Neural progenitor cell (in vitro differentiated cells): ENCODE results near the gene CD1D. TPM values are rescaled to one million over a fixed set of nuclear protein-coding genes. Genes with fewer than 3 reads are reported as not detected.

ENCODE experiments used
- DNase-seq: peaks from one replicate; pipeline ENCODE4 v3.0.0-alpha.2; 2016; ENCODE audit warnings: low spot score
- H2AFZ ChIP-seq: fragments of 200-600 bp; sonication (generic); replicated peaks from 2 replicates; pipeline ENCODE4 v1.6.1; 2016; ENCODE audit warnings: antibody characterized with exemption
- H3F3A ChIP-seq: fragments of 200-600 bp; sonication (generic); 2 replicates; pipeline ENCODE4 v1.6.1; 2016; ENCODE audit warnings: antibody characterized with exemption, low read depth
- H3K27ac ChIP-seq: fragments of 200-600 bp; sonication (generic); 2 replicates; pipeline ENCODE4 v1.5.1; 2016; ENCODE audit warnings: mild to moderate bottlenecking
- H3K27me3 ChIP-seq: fragments of 200-600 bp; sonication (generic); 2 replicates; pipeline ENCODE4 v1.6.1; 2016; ENCODE audit warnings: mild to moderate bottlenecking, moderate library complexity
- H3K36me3 ChIP-seq: fragments of 200-600 bp; sonication (generic); 2 replicates; pipeline ENCODE4 v1.5.1; 2016
- H3K4me1 ChIP-seq: fragments of 200-600 bp; sonication (generic); 2 replicates; pipeline ENCODE4 v1.6.1; 2016; ENCODE audit warnings: mixed run types
- H3K4me2 ChIP-seq: fragments of 200-600 bp; sonication (generic); 2 replicates; pipeline ENCODE4 v1.6.1; 2016
- H3K4me3 ChIP-seq: fragments of 200-600 bp; sonication (generic); 2 replicates; pipeline ENCODE4 v1.5.1; 2016
- H3K79me2 ChIP-seq: fragments of 200-600 bp; sonication (generic); 2 replicates; pipeline ENCODE4 v1.6.1; 2016; ENCODE audit warnings: low read depth
- H3K9ac ChIP-seq: fragments of 200-600 bp; sonication (generic); 2 replicates; pipeline ENCODE4 v1.6.1; 2016
- H3K9me3 ChIP-seq: fragments of 200-600 bp; sonication (generic); 2 replicates; pipeline ENCODE4 v1.5.1; 2016; ENCODE audit warnings: low read depth
- H4K20me1 ChIP-seq: fragments of 200-600 bp; sonication (generic); 2 replicates; pipeline ENCODE4 v1.6.1; 2016; ENCODE audit warnings: low read depth
- H3K27ac Mint-ChIP-seq: 3 replicates; pipeline ENCODE4 v1.8.0; 2021; ENCODE audit warnings: mixed read lengths
- H3K27me3 Mint-ChIP-seq: 2 replicates; pipeline ENCODE4 v1.8.0; 2022; ENCODE audit warnings: low read depth, mild to moderate bottlenecking, inconsistent platforms, moderate library complexity, mixed read lengths; ENCODE audit not compliant: insufficient read depth
- H3K36me3 Mint-ChIP-seq: 3 replicates; pipeline ENCODE4 v1.8.0; 2021; ENCODE audit warnings: mixed read lengths
- H3K4me1 Mint-ChIP-seq: 3 replicates; pipeline ENCODE4 v1.8.0; 2021; ENCODE audit warnings: mixed read lengths
- H3K4me3 Mint-ChIP-seq: 3 replicates; pipeline ENCODE4 v1.8.0; 2021; ENCODE audit warnings: mild to moderate bottlenecking, moderate library complexity, mixed read lengths
- H3K9me3 Mint-ChIP-seq: 3 replicates; pipeline ENCODE4 v1.8.0; 2020; ENCODE audit warnings: mixed read lengths
- EZH2 ChIP-seq: fragments of 200-600 bp; sonication (generic); IDR thresholded peaks from 2 replicates; pipeline ENCODE4 v1.6.1; 2017; ENCODE audit warnings: antibody characterized with exemption, mild to moderate bottlenecking, moderate library complexity
- EZH2phosphoT487 ChIP-seq: fragments of 200-600 bp; sonication (generic); IDR thresholded peaks from 2 replicates; pipeline ENCODE4 v1.6.1; 2017; ENCODE audit warnings: antibody characterized with exemption
- total RNA-seq: library from RNA; depleted of rRNA; stranded (reverse); fragments of >200 nt; gene quantifications from 2 replicates; pipeline ENCODE4 v1.2.3, GENCODE V29; 2015; ENCODE audit warnings: low replicate concordance
- TF ChIP-seq, protein P1 (sequence below): fragments of 200-600 bp; sonication (generic); IDR thresholded peaks from 2 replicates; pipeline ENCODE4 v1.5.1; 2017; ENCODE audit warnings: antibody characterized with exemption, mild to moderate bottlenecking

CD1D gene
- total RNA-seq, 1 donor from 2014 or later: not detected

DNA sequence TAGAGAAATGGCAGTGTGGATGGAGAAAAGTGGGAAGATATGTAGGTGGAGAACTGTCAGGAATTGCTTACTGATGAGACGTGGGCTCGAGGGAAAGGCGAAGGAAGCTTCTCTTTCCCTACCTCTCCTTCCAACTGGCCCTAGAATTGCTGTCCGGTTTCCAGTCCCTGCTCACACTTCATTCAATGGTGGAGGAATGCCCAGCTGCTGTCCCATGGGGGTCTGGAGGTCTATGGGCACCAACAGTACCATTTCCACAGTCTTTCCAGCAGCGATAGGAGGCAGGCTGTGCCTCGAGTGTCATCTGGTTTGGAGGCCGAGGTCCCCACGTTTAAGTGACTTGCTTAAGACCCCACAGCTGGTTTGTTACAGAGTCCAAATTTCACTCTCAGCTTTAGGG is 31.5 kb upstream of the CD1D start:
- Histone ChIP-seq H3K4me2 (peak overlapping the region; percentile 16), H3K27me3 (peaks cover 69% of the 10 kb centered on the region), H3K79me2 (no peaks in the 10 kb centered on the region), H3K9me3 (no peaks in the 10 kb centered on the region), H3K9ac (no peak overlapping the region), H4K20me1 (no peaks in the 10 kb centered on the region), H3F3A (no peaks in the 10 kb centered on the region), H3K4me3 (peak overlapping the region; percentile 35), H3K27ac (no peak overlapping the region), H2AFZ (peak overlapping the region; percentile 96), H3K36me3 (no peaks in the 10 kb centered on the region), H3K4me1 (no peaks in the 10 kb centered on the region)
- DNase-seq: no peak
- TF ChIP-seq, protein P1, sequence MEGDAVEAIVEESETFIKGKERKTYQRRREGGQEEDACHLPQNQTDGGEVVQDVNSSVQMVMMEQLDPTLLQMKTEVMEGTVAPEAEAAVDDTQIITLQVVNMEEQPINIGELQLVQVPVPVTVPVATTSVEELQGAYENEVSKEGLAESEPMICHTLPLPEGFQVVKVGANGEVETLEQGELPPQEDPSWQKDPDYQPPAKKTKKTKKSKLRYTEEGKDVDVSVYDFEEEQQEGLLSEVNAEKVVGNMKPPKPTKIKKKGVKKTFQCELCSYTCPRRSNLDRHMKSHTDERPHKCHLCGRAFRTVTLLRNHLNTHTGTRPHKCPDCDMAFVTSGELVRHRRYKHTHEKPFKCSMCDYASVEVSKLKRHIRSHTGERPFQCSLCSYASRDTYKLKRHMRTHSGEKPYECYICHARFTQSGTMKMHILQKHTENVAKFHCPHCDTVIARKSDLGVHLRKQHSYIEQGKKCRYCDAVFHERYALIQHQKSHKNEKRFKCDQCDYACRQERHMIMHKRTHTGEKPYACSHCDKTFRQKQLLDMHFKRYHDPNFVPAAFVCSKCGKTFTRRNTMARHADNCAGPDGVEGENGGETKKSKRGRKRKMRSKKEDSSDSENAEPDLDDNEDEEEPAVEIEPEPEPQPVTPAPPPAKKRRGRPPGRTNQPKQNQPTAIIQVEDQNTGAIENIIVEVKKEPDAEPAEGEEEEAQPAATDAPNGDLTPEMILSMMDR: no peak
- TF ChIP-seq EZH2phosphoT487 (no peak), EZH2 (no peak)
- Mint-ChIP-seq H3K4me1 (no peaks in the 10 kb centered on the region), H3K36me3 (no peaks in the 10 kb centered on the region), H3K27me3 (peaks cover 4% of the 10 kb centered on the region), H3K9me3 (peaks cover 3% of the 10 kb centered on the region), H3K4me3 (peak overlapping the region; percentile 50), H3K27ac (no peak overlapping the region)

DNA sequence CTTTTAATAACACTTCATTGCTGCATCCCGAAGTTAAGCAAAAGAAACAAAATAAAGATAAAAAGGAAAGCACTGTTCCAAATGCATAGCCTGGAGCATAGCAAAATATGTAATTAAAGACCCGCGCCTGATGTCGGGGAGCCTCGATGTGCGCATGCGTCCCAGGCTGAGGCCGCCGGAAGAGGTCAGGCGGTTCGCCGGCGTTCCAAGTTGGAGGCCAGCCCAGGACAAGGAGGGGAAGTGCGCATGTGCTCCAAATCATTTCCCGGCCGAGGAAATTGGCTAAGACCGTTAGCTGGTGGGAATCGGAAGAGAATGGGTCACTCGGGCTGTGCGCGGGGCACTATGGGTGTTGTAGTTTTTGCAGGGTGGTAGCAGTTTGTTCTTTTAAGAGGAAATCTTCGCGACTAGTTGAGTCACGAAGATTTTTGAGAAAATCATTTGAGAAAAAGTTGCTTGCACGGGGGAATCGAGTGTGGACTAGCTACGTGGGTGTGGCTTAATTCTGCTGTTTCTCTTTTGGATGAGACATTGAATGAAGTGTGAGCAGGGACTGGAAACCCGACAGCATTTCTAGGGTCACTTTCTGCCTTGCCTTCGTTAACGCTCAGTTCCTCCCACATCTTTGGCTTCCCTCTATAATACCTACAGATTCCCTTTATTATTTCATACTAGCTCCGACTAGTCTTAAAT is 31.0 kb upstream of the CD1D start:
- Histone ChIP-seq H3K79me2 (no peaks in the 10 kb centered on the region), H3K27me3 (peaks cover 74% of the 10 kb centered on the region), H3K4me1 (no peaks in the 10 kb centered on the region), H3F3A (no peaks in the 10 kb centered on the region), H3K27ac (no peak overlapping the region), H2AFZ (peak overlapping the region; percentile 96), H3K4me2 (peak overlapping the region; percentile 16), H3K4me3 (peak overlapping the region; percentile 35), H4K20me1 (no peaks in the 10 kb centered on the region), H3K36me3 (no peaks in the 10 kb centered on the region), H3K9ac (no peak overlapping the region), H3K9me3 (no peaks in the 10 kb centered on the region)
- TF ChIP-seq, protein P1: no peak
- TF ChIP-seq EZH2phosphoT487 (no peak), EZH2 (no peak)
- H3K4me1 Mint-ChIP-seq: no peaks in the 10 kb centered on the region
- peak overlapping the region; percentile 50 for H3K4me3 Mint-ChIP-seq
- H3K27me3 Mint-ChIP-seq: peaks cover 4% of the 10 kb centered on the region
- peaks cover 3% of the 10 kb centered on the region for H3K9me3 Mint-ChIP-seq
- no peaks in the 10 kb centered on the region for H3K36me3 Mint-ChIP-seq
- H3K27ac Mint-ChIP-seq: no peak overlapping the region
- DNase-seq: peak; percentile 88

DNA sequence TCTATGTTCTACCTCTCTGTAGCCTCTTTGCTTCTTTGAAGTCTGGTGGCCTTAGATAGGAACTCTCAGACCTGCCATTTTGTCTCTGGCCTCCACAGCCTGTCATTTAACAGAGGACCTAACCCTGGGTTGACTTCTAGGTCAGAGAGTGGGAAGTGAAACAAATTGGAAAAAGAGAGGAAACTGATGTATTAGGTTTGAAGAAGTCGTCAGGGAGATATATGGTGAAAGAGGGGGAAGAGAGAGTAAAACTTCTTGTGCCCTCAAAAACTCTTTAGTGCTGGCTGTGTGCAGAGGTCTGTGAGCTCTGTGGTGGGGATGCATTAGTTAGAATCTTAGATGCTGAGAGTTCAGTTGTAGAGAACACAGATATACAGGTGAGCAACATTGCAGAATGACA is 30.2 kb upstream of the CD1D start:
- Histone ChIP-seq H3K36me3 (no peaks in the 10 kb centered on the region), H3F3A (no peaks in the 10 kb centered on the region), H3K79me2 (no peaks in the 10 kb centered on the region), H3K9ac (no peak overlapping the region), H3K9me3 (no peaks in the 10 kb centered on the region), H3K27me3 (peaks cover 78% of the 10 kb centered on the region), H3K4me2 (no peak overlapping the region), H2AFZ (peak overlapping the region; percentile 96), H3K4me1 (no peaks in the 10 kb centered on the region), H4K20me1 (no peaks in the 10 kb centered on the region), H3K27ac (no peak overlapping the region), H3K4me3 (no peak overlapping the region)
- Mint-ChIP-seq H3K27ac (no peak overlapping the region), H3K9me3 (peaks cover 3% of the 10 kb centered on the region), H3K36me3 (no peaks in the 10 kb centered on the region), H3K27me3 (peaks cover 3% of the 10 kb centered on the region), H3K4me3 (no peak overlapping the region), H3K4me1 (no peaks in the 10 kb centered on the region)
- TF ChIP-seq EZH2phosphoT487 (no peak), EZH2 (no peak)
- TF ChIP-seq, protein P1: no peak
- DNase-seq: no peak
